ENCODE data around the gene ARMC9. TPM values are rescaled to one million over a fixed set of nuclear protein-coding genes. Genes with fewer than 3 reads are reported as not detected.

ARMC9 gene
- total RNA-seq, 8 experiments from 2014 or later: 7.2 to 22.6 (median 18.3) TPM

DNA sequence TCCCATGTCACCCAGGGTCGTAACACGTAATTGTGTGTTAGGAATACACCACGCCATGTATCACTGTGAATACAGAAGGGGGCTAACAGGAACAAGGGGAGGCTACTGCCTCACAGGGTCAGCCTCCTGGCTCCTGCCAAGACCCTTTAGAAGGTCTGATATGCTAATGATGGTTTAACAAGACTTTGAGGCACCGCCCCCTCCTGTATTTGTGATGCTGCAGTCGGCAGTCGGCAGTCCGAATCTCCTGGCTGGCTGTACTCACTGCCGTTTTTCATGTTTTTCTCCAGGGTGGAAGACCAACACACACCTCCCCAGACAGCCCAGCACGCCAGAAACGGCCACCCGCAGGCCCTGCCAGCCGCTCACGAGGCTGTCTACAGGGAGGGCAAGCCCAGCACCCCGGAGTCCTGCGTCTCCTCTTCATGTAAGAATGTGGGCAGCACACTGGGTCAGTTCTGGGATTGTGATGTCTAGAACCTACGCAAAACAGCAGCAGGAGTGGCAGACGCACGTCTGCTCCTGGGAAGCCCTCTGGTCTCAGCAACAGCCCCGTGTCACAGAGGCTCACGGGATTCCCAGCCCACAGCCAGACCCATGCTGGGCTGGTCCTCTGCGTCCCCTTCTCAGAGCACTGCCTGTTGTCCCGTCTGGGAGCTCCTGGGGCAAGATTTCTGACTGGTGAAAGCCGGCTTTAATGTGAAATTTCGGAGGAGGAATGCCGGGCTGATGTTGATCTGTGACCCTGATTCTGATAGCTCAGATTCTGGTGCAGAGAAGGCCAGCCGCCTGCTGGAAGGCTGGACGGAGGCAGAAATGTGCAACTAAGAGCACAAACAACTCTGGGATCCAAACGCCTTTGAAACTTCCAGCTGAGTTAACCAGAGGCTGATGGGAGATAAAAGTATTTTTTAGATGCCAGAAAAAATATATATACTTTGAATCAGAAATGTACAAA lies 157.4 kb downstream of the ARMC9 start:
- no peak overlapping the region for H3K4me3 ChIP-seq
- WGBS, 10 experiments: 40 to 100% (median 74%) methylated on average over 1 to 18 of the region's 28 CpGs
- in situ Hi-C loops (cut with MboI; ENCODE audit: low pct_unique_long_range_greater_than_20kb in 2 of 9, low sequenced_read_pairs in 9 of 9, unreplicated experiment in 9 of 9): no loop called here
- ATAC-seq (replicated peaks in 6 of 8): peak in 2 of 8 experiments; percentile 21 to 46
- H3K27ac ChIP-seq: no peak overlapping the region
- H3K4me1 ChIP-seq (replicated peaks in 1 of 2): peaks cover 0 to 2% of the 10 kb centered on the region in 2 donors

DNA sequence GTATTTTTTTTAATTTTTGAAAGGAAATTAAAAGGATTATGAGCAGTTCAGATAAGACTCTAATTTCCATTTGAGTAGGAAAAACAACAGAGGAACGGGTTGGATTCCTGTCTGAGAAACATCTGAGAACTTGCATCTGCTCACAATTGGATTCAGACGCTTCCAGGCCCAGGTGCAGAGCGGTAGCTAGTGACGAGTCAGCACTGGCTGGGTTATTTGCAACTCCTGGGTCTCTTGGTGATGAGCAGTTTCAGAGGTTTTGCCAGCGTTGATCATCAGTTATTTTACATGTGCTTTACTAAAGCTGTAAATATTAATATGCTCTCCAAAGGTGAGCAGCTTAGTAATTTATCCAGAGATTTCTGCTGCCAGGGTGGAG lies 158.0 kb downstream of the ARMC9 start:
- no peak for ATAC-seq (replicated peaks in 6 of 8)
- in situ Hi-C loops (cut with MboI; ENCODE audit: low pct_unique_long_range_greater_than_20kb in 2 of 9, low sequenced_read_pairs in 9 of 9, unreplicated experiment in 9 of 9): no loop called here
- Histone ChIP-seq H3K4me3 (no peak overlapping the region), H3K4me1 (replicated peaks in 1 of 2) (peaks cover 0 to 2% of the 10 kb centered on the region in 2 donors), H3K27ac (no peak overlapping the region)
- 61 to 93% (median 80%) methylated on average over 2 to 5 of the region's 5 CpGs; no CpG with 5 or more reads in 3 of the 10 experiments for WGBS, 10 experiments

DNA sequence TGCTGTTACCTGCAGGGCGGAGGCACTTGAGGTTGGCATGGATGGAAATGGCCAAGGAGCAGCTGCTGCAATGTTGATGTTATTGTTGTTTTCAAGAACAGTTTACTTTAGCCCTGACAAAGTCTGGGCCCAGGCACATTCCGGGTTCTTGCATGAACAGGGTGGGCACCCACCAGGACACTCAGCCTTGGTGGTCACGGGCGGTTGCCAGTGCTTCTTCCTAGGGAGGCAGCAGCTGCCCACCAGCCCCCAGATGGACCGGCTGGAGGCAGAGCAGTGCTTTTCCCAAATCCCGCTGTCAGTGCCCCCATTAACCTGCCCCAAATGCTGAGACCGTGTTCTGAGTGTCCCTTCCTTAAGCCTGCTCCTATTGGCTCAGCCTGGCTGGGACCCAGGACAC lies 158.6 kb downstream of the ARMC9 start:
- no peak for ATAC-seq (replicated peaks in 6 of 8)
- in situ Hi-C loops (cut with MboI; ENCODE audit: low pct_unique_long_range_greater_than_20kb in 2 of 9, low sequenced_read_pairs in 9 of 9, unreplicated experiment in 9 of 9): no loop called here
- no peak overlapping the region for H3K4me3 ChIP-seq
- WGBS, 10 experiments: 50 to 100% (median 83%) methylated on average over 1 to 5 of the region's 7 CpGs; no CpG with 5 or more reads in 2 of the 10 experiments
- H3K4me1 ChIP-seq (replicated peaks in 1 of 2): peaks cover 0 to 2% of the 10 kb centered on the region in 2 donors
- H3K27ac ChIP-seq: no peak overlapping the region

DNA sequence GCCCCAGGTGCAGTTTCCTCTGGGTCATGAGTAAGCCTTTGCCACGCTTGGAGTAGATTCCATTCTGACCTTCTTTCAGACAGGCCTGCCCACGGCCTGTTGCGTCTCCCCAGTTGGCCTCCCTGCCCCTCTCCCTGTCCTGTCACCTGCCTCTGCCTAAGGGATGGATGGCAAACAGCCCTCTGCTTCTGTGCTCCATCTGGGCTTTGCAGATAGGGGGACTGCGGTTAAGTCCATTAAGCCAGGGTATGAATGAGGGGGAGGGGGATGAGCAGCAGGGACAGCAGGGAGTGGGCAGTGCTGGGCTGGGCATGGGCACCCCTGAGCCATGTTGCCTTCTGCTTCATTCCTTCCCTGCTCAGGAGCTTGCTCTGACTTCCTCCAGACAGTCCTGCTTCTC lies 159.5 kb downstream of the ARMC9 start:
- Histone ChIP-seq H3K4me1 (replicated peaks in 1 of 2) (peaks cover 0 to 2% of the 10 kb centered on the region in 2 donors), H3K4me3 (no peak overlapping the region), H3K27ac (no peak overlapping the region)
- in situ Hi-C loops (cut with MboI; ENCODE audit: low pct_unique_long_range_greater_than_20kb in 2 of 9, low sequenced_read_pairs in 9 of 9, unreplicated experiment in 9 of 9): no loop called here
- no peak for ATAC-seq (replicated peaks in 6 of 8)
- WGBS, 10 experiments: 86 to 100% (median 100%) methylated on average over 1 to 2 of the region's 4 CpGs; no CpG with 5 or more reads in 7 of the 10 experiments

DNA sequence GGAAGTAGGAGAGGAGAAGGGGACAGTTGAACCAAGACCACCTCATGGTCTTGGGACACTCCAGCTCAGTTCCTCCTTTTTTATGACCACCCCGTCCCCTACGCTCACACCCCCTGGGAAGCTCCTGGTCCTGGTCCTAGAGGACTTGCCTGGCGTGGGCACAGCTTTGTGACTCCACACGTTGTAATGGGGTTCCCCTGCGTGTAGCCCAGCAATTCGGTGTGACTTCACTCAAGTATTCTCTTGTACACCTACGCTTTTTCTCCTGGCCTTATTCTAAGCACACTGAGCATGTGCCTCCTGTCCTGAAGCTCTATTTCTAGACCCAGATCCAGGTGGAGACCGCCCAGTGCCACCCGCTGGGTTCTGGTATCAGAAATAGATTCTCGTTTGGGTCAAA lies 161.0 kb downstream of the ARMC9 start:
- no peak for ATAC-seq (replicated peaks in 6 of 8)
- no peak overlapping the region for H3K4me3 ChIP-seq
- in situ Hi-C loops (cut with MboI; ENCODE audit: low pct_unique_long_range_greater_than_20kb in 2 of 9, low sequenced_read_pairs in 9 of 9, unreplicated experiment in 9 of 9): no loop called here

DNA sequence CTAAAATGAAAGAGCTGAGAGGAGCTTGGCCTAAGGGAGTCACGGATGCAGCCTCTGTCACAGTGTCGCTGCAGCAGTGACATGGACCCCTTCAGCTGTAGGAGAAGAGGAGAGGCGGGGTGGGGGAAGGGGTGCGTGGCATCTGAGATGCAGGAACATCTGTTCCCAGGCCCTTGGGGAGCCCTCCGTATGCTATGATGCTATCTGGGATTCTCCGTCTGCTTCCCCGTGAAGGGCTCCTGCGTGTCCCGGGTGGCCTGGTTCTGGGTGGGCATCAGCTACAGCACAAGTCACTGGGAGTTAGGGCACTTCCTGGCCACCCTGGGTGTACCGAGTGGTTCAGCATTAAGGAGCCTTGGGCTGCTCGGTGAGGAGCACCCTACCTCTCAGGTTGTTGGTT lies 161.5 kb downstream of the ARMC9 start:
- 53 to 100% (median 86%) methylated on average over 1 to 4 of the region's 11 CpGs; no CpG with 5 or more reads in 5 of the 10 experiments for WGBS, 10 experiments
- H3K4me3 ChIP-seq: no peak overlapping the region
- ATAC-seq (replicated peaks in 6 of 8): peak in 2 of 8 experiments; percentile 46 to 58
- peaks cover 4 to 5% of the 10 kb centered on the region in 2 donors for H3K4me1 ChIP-seq (replicated peaks in 1 of 2)
- in situ Hi-C loops (cut with MboI; ENCODE audit: low pct_unique_long_range_greater_than_20kb in 2 of 9, low sequenced_read_pairs in 9 of 9, unreplicated experiment in 9 of 9): no loop called here
- H3K27ac ChIP-seq: no peak overlapping the region

More for the DNA sequence above, 161.0 kb downstream of the ARMC9 start:
- 60 to 100% (median 86%) methylated on average over 1 to 9 of the region's 10 CpGs; no CpG with 5 or more reads in 3 of the 10 experiments for WGBS, 10 experiments
- Histone ChIP-seq H3K27ac (no peak overlapping the region), H3K4me1 (replicated peaks in 1 of 2) (peaks cover 0 to 2% of the 10 kb centered on the region in 2 donors)

DNA sequence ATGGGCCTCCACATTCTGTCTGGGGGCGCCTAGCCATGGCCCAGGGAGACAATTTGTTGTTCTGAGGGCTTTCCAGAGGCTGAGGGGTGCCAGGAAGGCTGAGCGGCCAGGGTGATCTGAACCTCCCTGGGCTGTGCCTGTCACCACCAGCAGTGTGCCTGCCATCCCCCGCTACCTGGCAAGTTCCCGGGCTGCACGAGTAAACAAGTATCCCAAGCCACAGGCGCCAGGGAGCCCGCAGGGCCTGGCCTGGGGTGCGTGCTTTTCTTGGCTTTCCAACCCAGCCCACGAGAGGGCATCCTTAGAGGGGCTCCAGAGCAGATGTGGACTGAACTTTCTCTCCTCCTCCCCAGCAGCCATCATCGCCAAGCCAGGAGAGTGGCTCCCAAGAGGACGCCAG lies 162.0 kb downstream of the ARMC9 start:
- no peak overlapping the region for H3K27ac ChIP-seq
- WGBS, 10 experiments: 93 to 100% methylated on average over 1 to 6 of the region's 11 CpGs; no CpG with 5 or more reads in 8 of the 10 experiments

DNA sequence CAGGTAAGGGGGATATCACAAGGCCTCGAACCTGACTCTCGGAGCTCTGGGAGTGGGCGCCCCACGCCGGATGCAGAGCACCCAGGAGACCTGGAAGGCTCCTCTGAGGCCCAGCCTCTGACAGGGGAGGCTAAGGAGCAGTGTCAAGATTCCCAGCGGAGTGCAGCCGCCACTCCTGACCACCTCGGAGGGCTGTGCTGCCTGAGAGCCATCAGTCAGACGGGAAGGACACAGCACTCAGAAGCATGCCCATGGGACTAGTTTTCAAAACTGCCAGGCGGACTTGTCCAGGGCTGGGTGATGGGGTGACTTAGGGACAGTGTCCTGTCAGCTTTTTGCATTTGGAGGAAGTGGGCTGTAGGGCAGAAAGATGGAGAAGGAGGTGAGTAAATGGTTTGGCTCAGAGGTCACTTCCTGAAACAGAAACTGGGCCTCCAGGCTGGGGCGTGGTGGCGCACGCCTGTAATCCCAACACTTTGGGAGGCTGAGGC lies 162.5 kb downstream of the ARMC9 start:
- Histone ChIP-seq H3K4me1 (replicated peaks in 1 of 2) (peaks cover 12 to 13% of the 10 kb centered on the region in 2 donors), H3K27ac (no peak overlapping the region), H3K4me3 (no peak overlapping the region)
- 80 to 100% (median 94%) methylated on average over 2 to 10 of the region's 13 CpGs; no CpG with 5 or more reads in 4 of the 10 experiments for WGBS, 10 experiments
- in situ Hi-C loops (cut with MboI; ENCODE audit: low pct_unique_long_range_greater_than_20kb in 2 of 9, low sequenced_read_pairs in 9 of 9, unreplicated experiment in 9 of 9): no loop called here
- no peak for ATAC-seq (replicated peaks in 6 of 8)

More for the DNA sequence above, 162.0 kb downstream of the ARMC9 start:
- H3K4me1 ChIP-seq (replicated peaks in 1 of 2): peaks cover 8 to 10% of the 10 kb centered on the region in 2 donors
- in situ Hi-C loops (cut with MboI; ENCODE audit: low pct_unique_long_range_greater_than_20kb in 2 of 9, low sequenced_read_pairs in 9 of 9, unreplicated experiment in 9 of 9): no loop called here
- no peak overlapping the region for H3K4me3 ChIP-seq
- ATAC-seq (replicated peaks in 6 of 8): no peak

DNA sequence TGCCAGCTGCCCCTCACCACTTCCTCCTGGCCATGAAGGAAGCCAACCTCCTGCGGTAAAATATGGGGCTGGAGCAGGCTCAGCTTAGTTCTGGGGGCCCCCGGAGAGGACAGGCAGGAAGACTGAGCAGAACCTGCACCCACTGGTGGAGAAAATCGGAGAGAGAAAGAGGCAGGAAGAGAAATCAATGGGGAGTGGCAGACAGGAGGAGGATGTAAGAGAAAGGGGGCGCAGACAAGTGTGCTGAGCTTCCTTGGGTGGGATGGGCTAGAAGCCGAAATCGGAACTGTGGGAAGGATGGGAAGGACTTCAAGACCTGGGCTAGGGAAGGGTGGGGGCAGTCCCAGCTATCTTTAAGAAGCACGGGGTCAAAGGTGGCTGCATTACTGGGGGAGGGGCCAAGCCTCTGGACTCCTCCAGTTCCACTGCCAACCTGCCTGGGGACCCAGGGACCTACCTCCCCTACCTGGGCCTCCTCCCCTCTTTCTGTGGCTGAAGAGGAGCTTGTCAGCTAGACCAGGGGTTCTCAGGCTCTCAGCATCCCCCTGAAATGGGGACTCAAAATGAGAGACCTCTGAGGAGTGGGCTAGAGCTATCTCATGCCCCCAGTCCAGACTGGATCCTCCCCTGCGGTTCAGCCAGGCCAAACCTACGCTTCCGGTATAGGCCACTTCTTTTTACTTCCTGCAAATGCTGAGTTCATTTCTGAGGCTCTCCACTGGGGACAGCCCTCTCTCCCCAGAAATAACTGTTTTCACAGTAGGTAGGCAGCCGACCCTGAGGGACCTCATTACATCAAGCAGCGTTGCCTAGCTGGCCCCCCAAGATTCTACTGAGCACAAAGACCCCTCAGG lies 163.5 kb downstream of the ARMC9 start:
- Histone ChIP-seq H3K4me1 (replicated peaks in 1 of 2) (peaks cover 12 to 13% of the 10 kb centered on the region in 2 donors), H3K4me3 (no peak overlapping the region), H3K27ac (no peak overlapping the region)
- 40 to 100% (median 79%) methylated on average over 2 to 7 of the region's 12 CpGs; no CpG with 5 or more reads in 2 of the 10 experiments for WGBS, 10 experiments
- in situ Hi-C loops (cut with MboI; ENCODE audit: low pct_unique_long_range_greater_than_20kb in 2 of 9, low sequenced_read_pairs in 9 of 9, unreplicated experiment in 9 of 9): no loop called here
- no peak for ATAC-seq (replicated peaks in 6 of 8)

DNA sequence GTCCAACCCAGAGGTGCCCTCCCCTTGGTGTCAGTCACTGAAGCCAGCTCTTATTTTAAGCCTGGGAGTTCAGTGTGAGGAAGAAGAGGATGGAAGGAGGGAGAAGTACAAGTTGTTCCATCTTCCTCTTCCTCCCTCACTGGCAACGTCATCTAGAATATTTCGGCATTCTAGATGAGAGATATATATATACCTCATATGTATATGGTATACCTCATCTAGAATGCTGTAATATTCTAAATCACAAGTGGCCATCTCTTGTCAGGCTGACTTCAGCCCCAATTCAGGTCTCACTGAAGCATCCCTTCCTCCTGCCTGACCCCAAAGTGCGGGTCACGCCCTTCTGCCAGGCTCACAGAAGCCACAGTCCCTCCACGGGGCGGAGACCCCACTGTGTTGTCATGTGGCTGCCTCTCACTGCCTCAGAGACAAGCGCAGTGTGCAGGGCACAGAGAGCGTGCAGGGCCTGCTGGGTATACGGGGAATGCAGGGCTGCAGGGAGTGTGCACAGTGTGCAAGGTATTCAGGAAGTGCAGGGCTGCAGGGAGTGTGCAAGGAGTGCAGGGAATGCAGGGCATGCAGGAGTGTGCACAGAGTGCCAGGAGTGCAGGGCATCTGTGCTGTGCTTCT lies 164.2 kb downstream of the ARMC9 start:
- Histone ChIP-seq H3K4me1 (replicated peaks in 1 of 2) (peaks cover 12 to 13% of the 10 kb centered on the region in 2 donors), H3K4me3 (no peak overlapping the region), H3K27ac (no peak overlapping the region)
- 80 to 94% (median 92%) methylated on average over 1 to 6 of the region's 9 CpGs; no CpG with 5 or more reads in 5 of the 10 experiments for WGBS, 10 experiments
- in situ Hi-C loops (cut with MboI; ENCODE audit: low pct_unique_long_range_greater_than_20kb in 2 of 9, low sequenced_read_pairs in 9 of 9, unreplicated experiment in 9 of 9): no loop called here
- no peak for ATAC-seq (replicated peaks in 6 of 8)

DNA sequence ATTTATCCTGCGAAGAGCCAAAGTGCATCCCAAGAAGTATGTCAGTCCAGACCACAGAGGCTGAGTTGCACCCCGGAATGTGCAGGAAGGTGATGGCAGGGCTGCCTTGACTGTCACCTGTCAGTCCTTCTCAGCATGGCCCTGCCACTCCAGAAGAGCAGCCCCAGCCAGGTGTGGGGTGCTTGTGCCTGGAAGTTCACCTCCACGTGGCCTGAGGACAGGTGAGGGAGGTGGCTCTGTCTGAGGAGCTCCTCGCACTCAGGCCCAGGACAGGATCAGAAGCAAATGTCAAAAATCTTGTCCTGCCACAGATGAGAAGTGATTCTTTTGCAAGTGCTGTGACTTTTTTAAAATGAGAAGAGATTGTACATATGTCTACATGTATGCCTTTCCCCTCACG lies 165.6 kb downstream of the ARMC9 start:
- 82 to 100% (median 98%) methylated on average over 1 to 4 of the region's 5 CpGs; no CpG with 5 or more reads in 2 of the 10 experiments for WGBS, 10 experiments
- ATAC-seq (replicated peaks in 6 of 8): no peak

More for the DNA sequence above, 165.6 kb downstream of the ARMC9 start:
- Histone ChIP-seq H3K27ac (no peak overlapping the region), H3K4me3 (no peak overlapping the region), H3K4me1 (replicated peaks in 1 of 2) (peaks cover 12 to 13% of the 10 kb centered on the region in 2 donors)
- in situ Hi-C loops (cut with MboI; ENCODE audit: low pct_unique_long_range_greater_than_20kb in 2 of 9, low sequenced_read_pairs in 9 of 9, unreplicated experiment in 9 of 9): no loop called here

All from motor neuron (in vitro differentiated cells).